NK-92 (cell line): ENCODE measurements around the gene TRPM5.

Source experiments
- DNase-seq: peaks from one replicate; lab custom pipeline; 2025; ENCODE audit not compliant: unreplicated experiment; lab: John Stamatoyannopoulos, UW

TRPM5 gene

DNA sequence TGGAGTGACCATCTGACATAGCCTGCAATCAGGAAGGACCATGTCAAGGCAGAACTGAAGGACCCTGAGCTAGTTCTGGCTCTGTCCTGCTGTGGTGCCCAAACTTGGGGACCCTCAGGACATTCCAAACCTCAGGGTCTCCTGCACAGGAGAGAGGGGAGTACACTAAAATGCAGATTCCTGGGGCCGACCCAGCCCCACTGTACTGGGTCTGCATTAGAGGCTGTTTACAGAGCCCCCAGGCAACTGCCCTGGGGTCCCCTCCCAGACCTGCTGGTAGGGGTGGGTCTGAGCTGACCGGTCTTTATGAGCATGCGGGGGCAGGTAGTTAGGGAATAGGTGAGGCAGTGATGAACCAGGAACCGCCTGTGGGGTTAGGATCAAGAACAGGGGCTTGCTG lies 6.8 kb downstream of the TRPM5 start:
- no peak for DNase-seq

GRCh38 chr11:2436521-2437031 lies 7.7 kb downstream of the TRPM5 start:
- no peak for DNase-seq

DNA sequence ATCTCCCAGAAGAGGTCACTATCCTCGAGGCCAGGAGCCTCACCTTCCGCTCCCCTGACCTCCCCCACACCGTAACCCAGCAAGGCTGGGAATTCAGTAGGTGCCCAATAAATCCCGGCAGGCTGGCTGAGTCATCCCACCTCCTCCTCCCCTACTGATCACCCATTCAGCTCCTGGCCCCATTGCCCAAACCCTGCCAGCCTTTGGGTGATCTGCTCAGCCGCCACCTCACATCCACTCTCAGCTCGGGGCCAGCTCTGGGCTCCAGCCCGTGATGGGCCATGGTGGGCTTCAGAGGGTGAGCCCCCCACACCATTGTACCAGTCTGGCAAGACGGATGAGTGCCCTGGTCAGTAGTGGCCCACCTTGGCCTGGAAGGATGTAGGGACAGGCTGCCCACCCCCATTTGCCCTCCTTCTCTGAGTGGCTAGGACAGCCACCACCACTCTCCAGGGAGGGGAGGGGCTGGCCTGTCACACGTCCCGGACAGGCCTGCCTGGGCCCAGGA lies 8.2 kb downstream of the TRPM5 start:
- no peak for DNase-seq

DNA sequence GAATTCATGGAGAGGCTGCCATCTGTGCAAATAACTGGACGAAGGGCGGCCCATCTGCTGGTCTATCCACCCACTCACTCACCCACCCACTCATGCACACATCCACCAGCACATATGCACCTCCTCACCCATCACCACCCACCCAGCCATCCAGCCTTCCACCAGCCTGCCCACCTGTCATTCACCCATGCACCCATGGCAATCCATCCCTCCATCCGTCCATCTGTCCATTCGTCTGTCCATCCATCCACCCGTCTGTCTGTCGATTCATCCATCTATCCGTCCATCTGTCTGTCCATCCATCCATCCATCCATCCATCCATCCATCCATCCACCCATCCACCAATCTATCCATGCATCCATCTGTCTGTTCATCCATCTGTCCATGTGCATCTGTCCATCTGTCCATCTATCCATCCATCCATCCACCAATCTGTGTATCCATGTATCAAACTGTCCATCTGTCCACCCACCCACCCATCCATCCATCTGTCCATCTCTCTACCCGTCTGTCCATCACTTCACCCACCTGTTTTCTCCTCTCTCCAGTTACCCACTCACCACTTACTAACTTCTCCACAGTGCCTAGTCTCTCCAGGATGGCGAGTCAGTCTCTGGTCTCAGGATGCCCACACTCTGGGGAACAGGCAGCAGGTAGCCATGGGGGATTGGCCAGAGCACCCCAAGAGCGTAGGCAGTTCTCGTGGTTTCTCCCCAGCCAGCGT lies 8.9 kb downstream of the TRPM5 start:
- DNase-seq: no peak

DNA sequence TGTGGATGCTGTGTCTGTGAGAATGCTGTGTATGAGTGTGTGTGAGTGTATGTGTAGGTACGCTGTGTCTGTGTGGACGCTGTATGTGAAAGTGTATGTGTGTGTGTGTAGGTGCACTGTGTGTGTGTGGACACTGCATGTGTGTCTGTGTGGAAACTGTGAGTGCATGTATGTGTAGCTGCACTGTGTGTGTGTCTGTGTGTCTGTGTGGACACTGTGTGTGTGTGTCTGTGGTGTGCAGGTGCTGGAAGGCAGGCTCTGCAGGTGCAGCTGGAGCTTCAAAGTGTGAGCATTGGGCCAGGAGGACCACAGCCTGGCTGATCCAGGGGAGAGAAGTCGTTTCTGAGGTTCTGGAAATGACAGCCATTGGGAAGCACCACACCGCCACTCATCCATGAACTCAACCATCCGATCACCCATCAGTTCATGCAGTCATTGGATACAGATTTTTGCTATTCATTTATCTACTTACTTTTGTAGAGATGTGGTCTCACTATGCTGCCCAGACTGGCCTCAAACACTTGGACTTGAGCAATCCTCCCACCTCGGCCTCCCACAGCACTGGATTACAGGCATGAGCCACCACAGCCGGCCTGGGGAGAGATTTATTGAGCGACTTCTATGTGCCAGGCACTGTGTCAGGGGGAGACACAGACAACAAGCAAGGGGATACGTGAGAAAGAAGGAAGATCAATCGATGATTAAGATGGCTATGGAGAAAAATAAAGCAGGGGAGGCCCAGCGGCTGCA lies 9.6 kb downstream of the TRPM5 start:
- DNase-seq: no peak

DNA sequence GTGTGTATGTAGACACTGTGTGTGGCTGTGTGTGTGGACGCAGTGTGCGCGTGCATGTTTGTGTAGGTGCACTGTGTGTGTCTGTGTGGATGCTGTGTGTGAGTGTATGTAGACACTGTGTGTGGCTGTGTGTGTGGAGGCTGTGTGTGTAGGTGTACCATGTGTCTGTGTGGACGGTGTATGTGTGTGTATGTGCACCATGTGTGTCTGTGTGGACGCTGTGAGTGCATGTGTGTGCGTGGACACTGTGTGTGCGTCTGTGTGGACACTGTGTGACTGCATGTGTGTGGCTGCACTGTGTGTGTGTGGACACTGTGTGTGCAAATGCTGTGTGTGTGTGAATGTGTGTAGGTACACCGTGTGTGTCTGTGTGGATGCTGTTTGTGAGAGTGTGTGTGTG lies 10.3 kb downstream of the TRPM5 start:
- DNase-seq: no peak

DNA sequence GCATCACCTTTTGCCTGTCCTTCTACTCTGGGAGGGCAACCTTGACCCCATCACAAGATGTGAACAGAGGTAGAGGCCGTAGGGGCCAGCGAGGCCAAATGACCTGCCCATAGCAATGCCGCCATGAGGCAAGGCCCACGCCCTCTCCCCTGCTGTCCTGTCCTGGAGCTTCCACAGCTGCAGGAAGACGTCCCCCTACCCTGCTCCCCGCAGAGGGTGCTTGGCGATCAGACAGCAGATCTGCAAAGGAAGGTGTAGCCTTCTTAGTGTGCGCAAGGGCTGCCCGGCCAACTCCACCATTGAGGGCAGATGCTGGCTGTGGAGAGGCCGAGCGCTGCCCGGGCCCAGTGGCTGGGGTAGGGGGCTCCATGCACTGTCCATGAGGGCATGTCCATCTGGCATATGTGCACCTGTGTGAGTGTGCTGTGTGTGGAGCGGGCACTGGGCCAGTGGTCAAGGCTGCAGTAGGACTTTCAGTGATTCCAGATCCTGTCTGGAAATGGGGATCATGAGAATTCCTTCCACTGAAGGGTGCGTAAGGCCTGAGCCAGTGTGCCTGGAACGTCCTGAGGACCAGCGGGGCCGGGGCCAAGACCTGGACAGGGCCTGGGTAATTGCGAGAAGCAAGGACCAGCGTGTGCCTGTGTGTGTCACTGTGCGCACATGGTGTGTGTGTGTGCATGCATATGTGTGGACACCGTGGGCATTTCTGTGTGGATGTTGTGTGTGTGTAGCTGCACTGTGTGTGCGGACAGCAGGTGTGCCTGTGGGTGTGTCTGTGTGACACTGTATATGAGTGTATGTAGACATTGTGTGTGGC lies 11.0 kb downstream of the TRPM5 start:
- no peak for DNase-seq

DNA sequence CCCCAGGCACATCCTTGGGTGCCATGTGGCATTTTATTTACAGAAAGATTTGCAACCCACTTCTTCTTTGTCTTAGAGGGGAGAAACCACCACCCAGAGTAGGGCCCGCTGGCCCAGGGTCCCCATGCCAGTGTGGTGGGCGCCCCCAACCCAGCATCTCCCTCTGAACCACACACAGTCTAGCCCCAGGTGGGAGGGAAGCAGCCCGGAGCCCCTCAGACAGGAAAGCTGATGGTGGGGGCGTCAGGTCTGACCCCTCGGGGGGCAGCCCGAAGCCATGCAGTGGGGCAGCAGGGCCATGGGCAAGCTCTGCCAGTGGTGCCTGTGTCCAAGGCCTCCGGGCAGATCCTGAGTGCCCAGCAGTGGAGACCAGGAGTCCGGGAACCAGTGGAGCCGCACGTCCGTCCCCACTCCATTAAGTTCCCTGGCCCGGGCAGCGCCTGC lies 11.7 kb downstream of the TRPM5 start:
- DNase-seq: no peak

DNA sequence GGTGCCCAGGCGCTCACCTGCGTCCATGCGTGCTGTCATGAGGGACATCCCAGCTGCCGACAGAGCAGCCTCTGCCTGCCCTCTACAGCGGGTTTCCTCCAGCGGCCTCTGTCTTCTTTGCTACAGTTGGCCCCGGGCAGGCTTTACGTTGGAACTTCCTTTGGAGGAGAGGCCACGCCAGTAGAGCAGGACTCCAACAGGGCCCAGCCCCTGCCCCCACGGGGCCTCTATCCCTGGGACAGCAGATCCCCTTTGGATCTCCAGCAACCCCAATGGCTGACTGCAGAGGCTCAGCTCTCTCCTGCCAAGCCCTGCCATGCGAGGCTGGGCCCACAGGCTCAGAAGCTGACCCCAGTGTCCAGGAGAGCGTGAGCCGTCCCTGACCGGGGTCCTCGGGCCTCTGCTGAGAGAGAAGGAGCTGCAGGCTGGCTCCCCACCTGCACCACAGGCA lies 12.1 kb downstream of the TRPM5 start:
- DNase-seq: no peak

DNA sequence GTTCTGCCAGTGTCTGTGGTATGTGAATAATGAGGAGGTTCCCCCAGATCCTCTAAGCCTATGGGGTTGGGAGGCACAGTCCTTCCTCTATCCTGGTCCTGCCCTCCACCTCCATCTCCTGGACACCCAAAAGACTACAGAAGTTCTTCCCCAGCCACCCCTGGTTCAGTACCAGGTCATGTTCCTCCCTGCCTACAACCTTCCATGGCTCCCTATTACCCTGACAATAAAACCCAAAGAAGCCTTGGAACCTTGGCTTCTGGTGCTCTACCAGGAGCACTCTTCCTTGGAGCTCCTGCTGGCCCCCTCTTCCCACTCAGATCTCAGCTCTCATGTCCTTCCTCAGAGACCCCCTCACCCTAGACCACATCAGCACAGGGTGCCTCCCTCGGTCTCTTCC lies 12.9 kb downstream of the TRPM5 start:
- DNase-seq: no peak

- peak; percentile 22 for DNase-seq
Measured at GRCh38 chr11:2428322-2428795, 16.0 kb downstream of the TRPM5 start.

GRCh38 chr11:2427721-2428321 lies 16.5 kb downstream of the TRPM5 start:
- DNase-seq: no peak

- no peak for DNase-seq
Measured at GRCh38 chr11:2426826-2427521, 17.3 kb downstream of the TRPM5 start.

DNA sequence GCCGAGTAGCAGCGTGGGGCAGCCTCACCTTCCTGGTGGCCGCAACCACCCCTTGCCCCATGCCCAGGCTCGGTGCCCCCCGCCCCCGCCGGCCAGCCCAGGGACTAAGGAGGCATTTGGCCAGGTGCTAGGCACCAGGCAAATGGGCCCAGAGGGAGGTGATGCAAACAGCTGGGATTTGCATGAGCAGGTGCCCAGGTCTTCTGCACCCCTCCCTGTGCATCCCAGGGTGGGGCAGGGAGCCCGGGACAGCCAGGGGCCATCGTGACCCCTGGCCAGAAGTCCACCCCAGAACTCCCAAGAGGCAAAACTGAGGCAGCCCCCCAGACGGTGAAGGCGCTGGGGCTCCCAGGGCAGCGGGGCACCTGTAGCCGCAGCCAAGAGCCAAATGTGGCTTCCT lies 18.1 kb downstream of the TRPM5 start:
- no peak for DNase-seq

- DNase-seq: no peak
Measured at GRCh38 chr11:2425506-2425905, 18.8 kb downstream of the TRPM5 start.

DNA sequence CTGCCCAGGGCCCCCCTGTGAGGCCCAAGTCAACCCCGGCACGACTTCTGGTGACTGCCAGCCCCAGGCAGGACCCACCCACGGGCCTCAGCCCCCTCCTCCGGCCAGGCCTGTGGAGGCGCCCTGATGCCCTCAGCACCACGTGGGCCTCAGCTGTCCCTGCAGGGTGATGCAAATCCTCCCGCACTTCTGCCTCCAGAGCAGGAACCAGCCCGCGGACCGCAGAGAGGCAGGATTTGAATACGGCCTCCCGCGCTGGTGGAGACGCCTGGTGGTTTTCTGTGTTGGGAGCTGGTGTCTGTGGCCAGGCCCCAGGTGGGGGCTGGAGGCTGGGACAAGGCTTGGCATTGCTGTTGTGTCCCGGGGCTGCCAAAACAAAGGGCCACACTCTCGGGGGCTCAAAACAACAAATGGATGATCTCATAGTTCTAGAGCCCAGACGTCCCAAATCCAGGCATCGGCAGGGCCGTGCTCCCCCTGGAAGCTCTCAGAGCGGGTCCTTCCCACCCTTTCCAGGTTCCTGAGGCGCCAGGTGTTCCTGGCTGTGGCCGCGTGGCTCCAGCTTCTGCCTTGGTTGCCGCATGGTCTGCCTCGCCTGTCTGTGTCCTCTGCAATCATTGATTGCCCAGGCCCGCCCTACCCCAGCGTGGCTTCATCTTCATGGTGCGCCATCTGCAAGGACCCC lies 19.4 kb downstream of the TRPM5 start:
- DNase-seq: no peak

- no peak for DNase-seq
Measured at GRCh38 chr11:2423157-2424025, 20.9 kb downstream of the TRPM5 start.

- DNase-seq: no peak
Measured at GRCh38 chr11:2422461-2423156, 21.7 kb downstream of the TRPM5 start.
